GM19397 (cell line): ENCODE results near the gene C11orf54.

ENCODE experiments used
- ATAC-seq: cut with Tn5 transposase; IDR thresholded peaks from one replicate; pipeline ENCODE4 v1.9.1; 2021; ENCODE audit warnings: mild to moderate bottlenecking, moderate library complexity; ENCODE audit not compliant: unreplicated experiment

Gene C11orf54

DNA sequence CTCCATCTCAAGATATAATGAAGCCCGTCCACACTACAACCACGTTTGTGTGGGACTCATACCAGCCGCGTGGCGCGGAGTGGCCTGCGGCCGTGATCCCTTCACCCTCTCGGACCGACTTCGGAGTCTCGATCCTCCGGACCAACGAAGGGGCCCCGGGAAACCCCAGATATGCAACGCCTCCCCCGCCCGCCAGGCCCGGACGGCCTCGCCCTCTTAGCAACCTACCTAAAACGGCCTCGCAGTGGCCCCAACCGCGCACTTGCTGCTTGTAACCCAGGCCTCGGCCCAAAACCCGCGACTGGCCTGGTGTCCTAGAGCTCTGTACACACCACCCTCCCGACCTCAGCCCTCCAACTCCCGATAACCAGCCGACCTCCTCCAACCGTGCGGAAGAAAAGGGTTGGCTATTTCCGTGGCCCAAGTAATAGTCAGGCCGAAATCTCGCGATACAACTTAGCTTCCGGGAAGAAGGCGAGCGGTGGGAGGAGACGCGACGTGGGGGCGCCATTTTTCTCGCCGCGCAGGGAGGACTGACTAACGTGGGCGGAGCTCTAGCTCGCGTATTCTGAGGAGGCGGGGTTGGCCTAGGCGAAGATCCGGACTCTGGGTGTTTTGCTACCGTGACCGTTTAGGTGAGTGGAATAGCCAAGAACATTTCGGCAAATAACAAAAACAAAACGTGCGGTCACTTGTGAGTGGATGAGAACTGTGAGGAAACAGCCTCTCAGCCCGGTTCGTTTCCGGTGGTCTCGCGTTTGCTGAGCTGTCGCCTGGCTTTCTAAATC is at the start of gene C11orf54, which contains the start of gene TAF1D:
C11orf54 (plus strand) TSS at position 579 of the 788 bp plus-strand sequence. CDS start 5,722 bp downstream, outside the sequence.
TAF1D (minus strand) TSS at position 402 of the 788 bp plus-strand sequence. CDS start 2,191 bp downstream, outside the sequence.
- peak; percentile 90 for ATAC-seq

DNA sequence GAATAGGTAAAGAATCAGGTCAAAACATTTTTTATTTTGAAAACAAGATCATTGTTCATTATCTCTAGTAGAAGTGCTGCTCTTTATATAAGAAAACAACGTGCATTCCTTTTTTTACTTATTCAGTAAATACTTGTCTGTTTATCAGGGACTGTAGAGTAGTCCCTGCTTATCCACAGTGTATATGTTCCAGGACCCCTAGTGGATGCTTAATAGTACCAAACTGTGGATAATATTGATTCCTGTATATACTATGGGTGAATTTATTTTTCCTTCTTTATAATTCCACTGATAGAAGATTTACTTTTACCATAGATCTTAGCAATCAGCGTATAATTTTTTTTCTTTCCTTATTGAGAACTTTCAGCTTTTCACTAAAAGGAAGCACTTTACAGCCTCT is 47.4 kb upstream of the C11orf54 start:
- ATAC-seq, result no peak

DNA sequence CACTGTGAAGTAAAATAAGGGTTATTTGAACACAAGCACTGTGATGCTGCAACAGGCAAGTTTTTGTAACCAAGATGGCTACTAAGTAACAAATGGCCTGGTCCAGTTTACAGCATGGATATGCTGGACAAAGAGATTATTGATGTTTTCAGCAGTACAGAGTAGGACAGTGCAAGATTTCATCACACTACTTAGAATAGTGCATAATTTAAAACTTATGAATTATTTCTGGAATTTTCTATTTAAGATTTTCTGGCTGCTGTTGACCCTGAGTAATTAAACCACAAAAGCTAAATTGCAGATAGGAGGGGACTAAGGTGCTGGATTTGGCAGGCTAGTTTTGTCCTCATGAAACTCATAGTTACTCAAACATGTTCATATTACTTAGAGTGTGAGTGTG is 46.9 kb upstream of the C11orf54 start:
- no peak for ATAC-seq

GRCh38 chr11:93697611-93698010 is 43.9 kb upstream of the C11orf54 start:
- no peak for ATAC-seq

DNA sequence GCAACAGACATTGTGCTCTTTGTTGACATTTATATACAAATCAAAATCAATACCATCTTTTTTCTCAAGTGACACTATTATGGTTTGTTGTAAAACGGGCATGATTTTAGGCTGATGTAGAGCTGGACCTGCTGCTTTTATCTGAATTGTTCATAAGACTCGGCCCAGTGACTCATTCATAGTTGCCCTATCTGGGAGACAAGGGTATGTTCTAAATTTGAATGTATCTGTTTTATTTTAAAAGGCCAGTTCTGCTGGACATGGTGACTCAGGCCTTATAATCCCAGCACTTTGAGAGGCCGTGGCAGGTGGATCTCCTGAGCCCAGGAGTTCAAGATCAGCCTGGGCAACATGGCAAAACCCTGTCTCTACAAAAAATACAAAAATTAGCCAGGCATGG is 40.6 kb upstream of the C11orf54 start:
- no peak for ATAC-seq

- ATAC-seq, result no peak
These were observed 37.2 kb upstream of the C11orf54 start for GRCh38 chr11:93704237-93704636.

DNA sequence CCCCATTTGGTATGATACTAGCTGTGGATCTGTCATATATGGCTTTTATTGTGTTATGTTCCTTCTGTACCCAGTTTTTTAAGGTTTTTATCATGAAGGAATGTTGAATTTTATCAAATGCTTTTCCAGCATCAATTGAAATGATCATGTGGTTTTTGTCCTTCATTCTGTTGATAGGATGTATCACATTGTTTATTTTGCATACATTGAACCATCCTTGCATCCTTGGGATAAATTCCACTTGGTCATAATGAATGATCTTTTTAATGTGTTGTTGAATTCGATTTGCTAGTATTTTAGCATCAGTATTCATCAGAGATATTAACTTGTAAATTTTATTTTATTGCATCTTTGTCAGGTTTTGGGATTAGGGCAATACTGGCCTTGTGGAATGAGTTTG is 31.2 kb upstream of the C11orf54 start:
- ATAC-seq, result no peak

- ATAC-seq, result no peak
These were observed 28.8 kb upstream of the C11orf54 start for GRCh38 chr11:93712678-93713077.

DNA sequence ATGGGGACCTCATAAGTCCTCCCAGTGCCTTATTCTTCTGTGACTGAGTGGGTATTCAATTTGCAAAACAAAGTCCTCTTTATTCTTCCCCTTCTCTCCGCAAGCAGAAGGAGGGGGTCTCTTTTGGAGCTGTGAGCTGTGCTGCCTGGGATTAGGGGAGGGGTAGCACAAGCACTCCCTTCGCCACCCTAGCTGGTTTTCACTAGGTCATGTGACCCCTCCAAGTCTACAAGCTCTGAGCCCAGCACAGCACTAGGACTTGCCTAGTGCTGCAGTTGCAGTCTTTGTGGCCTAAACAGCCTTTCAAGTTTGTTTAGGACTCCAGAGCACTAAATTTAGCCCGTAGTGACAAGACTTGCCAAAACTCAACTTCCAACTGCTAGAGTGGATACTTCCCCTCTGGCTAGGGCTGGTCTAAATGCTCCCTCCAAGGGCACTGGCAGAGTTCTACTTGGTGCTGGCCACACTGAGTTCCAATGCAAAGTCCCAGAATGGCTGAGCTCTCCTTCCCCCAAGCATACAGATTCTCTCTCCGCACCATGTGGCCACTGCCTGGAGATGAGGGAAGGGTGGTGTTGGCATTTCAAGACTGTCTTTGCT is 25.6 kb upstream of the C11orf54 start:
- ATAC-seq, result no peak

DNA sequence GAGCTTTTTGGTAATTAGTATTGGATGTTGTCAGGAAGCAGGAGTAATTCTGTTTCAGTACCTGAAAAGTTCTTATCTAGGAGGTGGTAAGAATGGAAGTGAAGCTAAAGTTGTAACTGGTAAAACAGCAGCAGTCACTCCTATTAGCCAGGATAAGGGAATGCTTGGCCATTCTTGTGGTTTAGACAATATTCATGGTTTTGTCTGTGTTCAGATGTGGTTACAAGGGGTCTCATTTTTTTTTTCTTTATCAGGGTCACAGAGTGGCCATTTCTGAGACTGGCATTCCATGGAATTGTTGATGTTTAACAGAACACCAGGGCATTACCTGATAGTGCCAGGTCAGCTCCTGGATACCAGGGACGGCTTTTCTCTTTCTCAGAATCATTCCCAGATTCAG is 24.0 kb upstream of the C11orf54 start:
- no peak for ATAC-seq

DNA sequence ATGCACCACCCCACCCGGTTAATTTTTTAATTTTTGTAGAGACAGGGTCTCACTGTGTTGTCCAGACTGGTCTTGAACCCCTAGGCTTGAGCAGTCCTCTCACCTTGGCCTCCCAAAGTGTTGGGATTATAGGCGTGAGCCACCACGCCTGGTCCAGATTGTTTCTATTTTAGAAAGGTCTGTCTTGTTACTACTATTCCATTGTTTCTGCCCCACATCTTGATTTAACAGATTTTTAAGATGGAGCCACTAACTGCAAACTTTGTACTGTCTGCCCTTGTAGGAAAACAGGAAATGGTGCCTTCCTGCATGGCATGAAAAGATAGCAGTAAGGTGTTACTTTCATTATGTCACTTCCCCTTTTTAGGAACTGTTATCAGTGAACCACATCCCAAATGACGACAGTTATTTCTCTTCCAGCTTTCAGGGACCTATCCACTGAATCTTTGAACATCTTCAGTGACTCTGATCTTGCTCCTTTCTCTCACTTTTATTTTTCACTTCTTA is 23.4 kb upstream of the C11orf54 start:
- peak; percentile 75 for ATAC-seq

- ATAC-seq, result no peak
These were observed 22.2 kb upstream of the C11orf54 start for GRCh38 chr11:93719310-93719709.

DNA sequence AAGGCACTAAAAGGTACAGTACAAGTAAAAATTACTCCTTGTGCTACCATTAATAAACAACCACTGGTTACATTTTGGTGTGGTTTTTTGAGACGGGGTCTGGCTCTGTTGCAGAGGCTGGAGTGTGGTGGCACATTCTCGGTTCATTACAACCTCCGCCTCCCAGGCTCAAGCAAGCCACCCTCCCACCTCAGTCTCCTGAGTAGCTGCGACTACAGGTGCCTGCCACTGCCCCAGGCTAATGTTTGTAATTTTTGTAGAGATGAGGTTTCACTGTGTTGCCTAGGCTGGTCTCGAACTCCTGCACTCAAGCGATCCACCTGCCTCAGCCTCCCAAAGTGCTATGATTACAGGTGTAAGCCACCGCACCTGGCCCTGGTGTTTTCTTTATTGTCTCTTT is 20.9 kb upstream of the C11orf54 start:
- ATAC-seq, result no peak

- ATAC-seq, result no peak
These were observed 17.4 kb upstream of the C11orf54 start for GRCh38 chr11:93724089-93724488.

GRCh38 chr11:93727985-93728791 is 13.3 kb upstream of the C11orf54 start:
- no peak for ATAC-seq

DNA sequence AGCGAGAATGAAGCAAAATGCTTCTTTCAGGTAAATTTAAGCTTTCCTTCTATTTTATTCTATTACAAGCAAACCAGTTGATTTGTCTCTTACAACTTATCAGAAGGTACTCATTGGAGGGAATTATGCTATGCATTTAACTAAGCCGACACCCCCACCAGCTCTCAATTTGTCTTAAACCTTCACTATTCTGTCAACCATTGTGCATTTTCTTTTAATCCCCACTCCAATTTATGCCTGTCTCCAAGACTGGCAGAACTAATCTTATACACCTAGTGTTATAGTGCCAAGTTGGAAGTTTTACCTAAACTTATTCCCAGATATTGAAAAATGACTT is 12.7 kb upstream of the C11orf54 start:
- ATAC-seq, result no peak

GRCh38 chr11:93729129-93729616 is 12.3 kb upstream of the C11orf54 start:
- ATAC-seq, result no peak

DNA sequence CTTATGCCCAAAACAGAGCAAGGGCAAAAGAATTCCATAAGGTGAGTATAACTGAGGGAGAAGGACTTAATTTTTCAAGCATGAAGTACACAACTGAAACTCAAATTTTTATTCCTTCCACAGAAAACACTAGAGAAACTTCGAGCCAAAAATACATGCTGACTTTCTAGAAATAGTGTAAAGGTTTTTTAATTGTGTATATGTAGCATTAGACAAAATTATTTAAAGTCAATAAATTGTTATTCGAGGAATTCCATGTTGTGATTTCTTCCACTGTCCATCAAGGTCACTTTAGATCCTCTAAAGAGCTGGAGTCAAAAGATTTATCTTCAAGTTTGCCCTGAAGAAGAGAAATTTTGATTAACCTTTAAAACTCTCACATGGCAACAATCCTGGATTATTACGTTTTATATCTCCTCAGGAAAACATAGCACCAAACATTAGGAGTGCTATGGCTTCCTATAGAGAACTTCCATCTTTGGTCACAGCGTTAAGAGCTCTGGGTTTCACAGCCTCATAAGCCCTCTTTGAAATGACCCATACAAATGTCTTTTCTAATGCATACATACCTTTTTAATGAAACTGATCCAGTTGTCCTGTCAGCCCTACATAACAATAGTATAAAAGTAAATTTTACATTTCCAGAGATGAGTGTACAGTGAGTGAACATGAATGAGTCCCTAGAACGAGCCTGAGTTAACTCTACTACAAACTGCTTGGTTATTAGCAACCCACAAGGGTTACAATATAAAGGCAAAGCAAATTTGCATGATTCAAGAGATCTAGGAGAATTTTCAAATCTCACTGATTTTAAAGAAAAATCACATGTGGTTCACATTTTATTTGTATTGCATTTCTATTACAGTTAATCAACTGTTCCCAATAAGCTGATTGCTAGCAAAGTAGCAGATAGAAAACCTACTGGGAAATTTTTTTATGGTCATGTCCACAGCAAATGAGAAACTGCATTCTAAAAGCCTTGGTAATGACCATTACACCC is 11.1 kb upstream of the C11orf54 start:
- ATAC-seq, result no peak

- ATAC-seq, result no peak
These were observed 9.1 kb upstream of the C11orf54 start for GRCh38 chr11:93732237-93732892.

- ATAC-seq, result no peak
These were observed 8.0 kb upstream of the C11orf54 start for GRCh38 chr11:93733474-93733873.
